PC-3 (cell line): Measurements from ENCODE around the gene LAMB4. TPM values are rescaled to one million over a fixed set of nuclear protein-coding genes. Genes with fewer than 3 reads are reported as not detected.

ENCODE experiments used
- ATAC-seq: fragments of 200-7000 bp; cut with Tn5 transposase; 2 replicates; pipeline ENCODE4 v1.9.1; 2020; ENCODE audit warnings: mild to moderate bottlenecking, moderate library complexity
- BruUV-seq: library from RNA; stranded (reverse); fragments of 400-500 nt; replicated peaks from 2 replicates; lab custom pipeline; 2021; lab: Mats Ljungman, UMichigan
- CTCF ChIA-PET: fragments of 300-600 bp; sonication (Branson Sonifier 250); formaldehyde crosslinking; loops from one replicate; lab custom pipeline; 2022; ENCODE audit warnings: antibody characterized with exemption; lab: Charles Lee
- POLR2A ChIA-PET: fragments of 300-600 bp; sonication (Branson Sonifier 250); formaldehyde crosslinking; loops from one replicate; lab custom pipeline; 2022; ENCODE audit warnings: antibody characterized with exemption; ENCODE audit not compliant: unreplicated experiment; lab: Charles Lee
- DNase-seq: peaks from one replicate; pipeline ENCODE4 v3.0.0-alpha.2; 2015
- H2AFZ ChIP-seq: fragments of 300-600 bp; sonication (generic); 2 replicates; pipeline ENCODE4 v1.6.0; 2016; ENCODE audit warnings: antibody characterized with exemption, low read length
- H3F3A ChIP-seq: fragments of 300-600 bp; sonication (generic); one replicate; pipeline ENCODE4 v1.6.0; 2017; ENCODE audit warnings: antibody characterized with exemption, low read length, control low read depth, mild to moderate bottlenecking; ENCODE audit not compliant: unreplicated experiment
- H3K27ac ChIP-seq: fragments of 300-600 bp; sonication (generic); 2 replicates; pipeline ENCODE4 v1.5.1; 2016; ENCODE audit warnings: mild to moderate bottlenecking, low read length
- H3K27me3 ChIP-seq: fragments of 300-600 bp; sonication (generic); 2 replicates; pipeline ENCODE4 v1.6.1; 2016; ENCODE audit warnings: low read length, mixed read lengths
- H3K36me3 ChIP-seq: fragments of 300-600 bp; sonication (generic); 2 replicates; pipeline ENCODE4 v1.6.1; 2016; ENCODE audit warnings: low read depth, mixed run types, low read length, mixed read lengths
- H3K4me1 ChIP-seq: fragments of 300-600 bp; sonication (generic); 2 replicates; pipeline ENCODE4 v1.5.1; 2016; ENCODE audit warnings: low read length; ENCODE audit not compliant: insufficient read depth
- H3K4me2 ChIP-seq: fragments of 300-600 bp; sonication (generic); 2 replicates; pipeline ENCODE4 v1.6.0; 2016; ENCODE audit warnings: low read length
- H3K4me3 ChIP-seq: fragments of 300-600 bp; sonication (generic); 2 replicates; pipeline ENCODE4 v1.5.1; 2016; ENCODE audit warnings: mild to moderate bottlenecking, low read length, mixed read lengths
- H3K79me2 ChIP-seq: fragments of 300-600 bp; sonication (generic); 2 replicates; pipeline ENCODE4 v1.6.1; 2017; ENCODE audit warnings: low read length, mixed read lengths
- H3K9ac ChIP-seq: fragments of 300-600 bp; sonication (generic); 2 replicates; pipeline ENCODE4 v1.6.0; 2016; ENCODE audit warnings: mild to moderate bottlenecking, low read length
- H3K9me2 ChIP-seq: fragments of 300-600 bp; sonication (generic); replicated peaks from 2 replicates; pipeline ENCODE4 v1.6.1; 2016; ENCODE audit warnings: mixed run types, low read length, mixed read lengths
- H3K9me3 ChIP-seq: fragments of 300-600 bp; sonication (generic); 2 replicates; pipeline ENCODE4 v1.6.1; 2016; ENCODE audit warnings: low read length, mixed read lengths
- H4K20me1 ChIP-seq: fragments of 300-600 bp; sonication (generic); 2 replicates; pipeline ENCODE4 v1.6.1; 2016; ENCODE audit warnings: low read length, mixed read lengths
- EZH2 ChIP-seq: fragments of 300-600 bp; sonication (generic); IDR thresholded peaks from one replicate; pipeline ENCODE4 v1.6.1; 2017; ENCODE audit warnings: antibody characterized with exemption, mild to moderate bottlenecking, low read length; ENCODE audit not compliant: unreplicated experiment
- EZH2phosphoT487 ChIP-seq: fragments of 300-600 bp; sonication (generic); IDR thresholded peaks from 2 replicates; pipeline ENCODE4 v1.6.1; 2018; ENCODE audit warnings: mild to moderate bottlenecking, antibody characterized with exemption, low read length, borderline replicate concordance
- intact Hi-C: fragments of 100-400 bp; cut with micrococcal nuclease; formaldehyde crosslinking; loops from 2 replicates; pipeline ENCODE4 v1.9.0; 2023
- total RNA-seq: library from RNA; depleted of rRNA; stranded (reverse); fragments of >200 nt; gene quantifications from 2 replicates; pipeline ENCODE4 v1.2.3, GENCODE V29; 2014
- TF ChIP-seq, protein P1 (sequence below): fragments of 300-600 bp; sonication (generic); conservative IDR thresholded peaks from 2 replicates; pipeline ENCODE4 v1.5.1; 2017; ENCODE audit warnings: antibody characterized with exemption, low read depth, mild to moderate bottlenecking, low read length

LAMB4 gene
- total RNA-seq, 1 experiment from 2014 or later, result 0.04 TPM

DNA sequence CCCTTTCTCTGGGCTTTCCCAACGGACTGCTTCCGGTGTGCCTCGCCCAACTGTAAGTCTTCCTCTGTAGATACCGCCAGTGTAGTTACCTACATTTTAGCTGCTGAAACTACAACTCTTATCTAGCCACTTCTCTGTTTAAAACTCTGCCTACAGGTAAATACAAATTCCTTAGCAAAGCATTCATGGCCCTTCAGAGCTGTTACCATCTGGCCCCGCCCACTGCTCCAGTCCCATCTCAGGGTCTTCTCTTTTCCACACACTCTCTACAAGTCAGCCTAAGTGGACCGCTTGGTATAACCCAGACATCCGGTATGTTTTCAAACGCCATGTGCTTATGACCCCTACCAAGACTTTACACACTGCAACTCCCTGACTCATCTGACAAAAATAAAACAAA, 41.0 kb upstream of the LAMB4 start:
- H3K36me3 ChIP-seq, result no peaks in the 10 kb centered on the region
- H3K9me3 ChIP-seq, result no peaks in the 10 kb centered on the region
- no peak overlapping the region for H2AFZ ChIP-seq
- ChIA-PET POLR2A (interaction anchor here (0.6 kb wide), 1 partner anchor 332 kb away, joined by 3 read pairs; no protein-coding TSS in a partner anchor), CTCF (no interaction called here)
- peaks cover 42% of the 10 kb centered on the region for H3K27me3 ChIP-seq
- H4K20me1 ChIP-seq, result no peaks in the 10 kb centered on the region
- intact Hi-C loops, result no loop called here
- H3K9ac ChIP-seq, result no peak overlapping the region
- no TSS peak for BruUV-seq
- no peaks in the 10 kb centered on the region for H3K79me2 ChIP-seq
- H3K4me2 ChIP-seq, result no peak overlapping the region
- ATAC-seq, result no peak
- DNase-seq, result no peak
- no peak overlapping the region for H3K4me3 ChIP-seq
- H3F3A ChIP-seq, result no peaks in the 10 kb centered on the region
- H3K9me2 ChIP-seq, result no peaks in the 10 kb centered on the region
- no peaks in the 10 kb centered on the region for H3K4me1 ChIP-seq
- TF ChIP-seq, protein P1, sequence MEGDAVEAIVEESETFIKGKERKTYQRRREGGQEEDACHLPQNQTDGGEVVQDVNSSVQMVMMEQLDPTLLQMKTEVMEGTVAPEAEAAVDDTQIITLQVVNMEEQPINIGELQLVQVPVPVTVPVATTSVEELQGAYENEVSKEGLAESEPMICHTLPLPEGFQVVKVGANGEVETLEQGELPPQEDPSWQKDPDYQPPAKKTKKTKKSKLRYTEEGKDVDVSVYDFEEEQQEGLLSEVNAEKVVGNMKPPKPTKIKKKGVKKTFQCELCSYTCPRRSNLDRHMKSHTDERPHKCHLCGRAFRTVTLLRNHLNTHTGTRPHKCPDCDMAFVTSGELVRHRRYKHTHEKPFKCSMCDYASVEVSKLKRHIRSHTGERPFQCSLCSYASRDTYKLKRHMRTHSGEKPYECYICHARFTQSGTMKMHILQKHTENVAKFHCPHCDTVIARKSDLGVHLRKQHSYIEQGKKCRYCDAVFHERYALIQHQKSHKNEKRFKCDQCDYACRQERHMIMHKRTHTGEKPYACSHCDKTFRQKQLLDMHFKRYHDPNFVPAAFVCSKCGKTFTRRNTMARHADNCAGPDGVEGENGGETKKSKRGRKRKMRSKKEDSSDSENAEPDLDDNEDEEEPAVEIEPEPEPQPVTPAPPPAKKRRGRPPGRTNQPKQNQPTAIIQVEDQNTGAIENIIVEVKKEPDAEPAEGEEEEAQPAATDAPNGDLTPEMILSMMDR, result no peak
- TF ChIP-seq EZH2 (no peak), EZH2phosphoT487 (no peak)
- no peak overlapping the region for H3K27ac ChIP-seq

DNA sequence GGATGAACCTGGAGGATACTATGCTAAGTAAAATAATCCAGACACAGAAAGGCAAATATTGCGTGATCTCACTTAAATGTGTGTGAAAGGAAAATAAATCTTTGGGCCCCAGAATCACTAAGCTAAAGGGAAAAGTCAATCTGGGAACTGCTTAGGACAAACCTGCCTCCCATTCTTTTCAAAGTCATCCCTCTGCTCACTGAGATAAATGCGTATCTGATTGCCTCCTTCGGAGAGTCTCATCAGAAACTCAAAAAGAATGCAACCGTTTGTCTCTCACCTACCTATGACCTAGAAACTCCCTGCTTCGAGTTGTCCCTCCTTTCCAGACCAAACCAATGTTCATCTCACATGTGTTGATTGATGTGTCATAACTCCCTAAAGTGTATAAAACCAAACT, 40.1 kb upstream of the LAMB4 start:
- no peaks in the 10 kb centered on the region for H3K9me3 ChIP-seq
- H3K9me2 ChIP-seq, result no peaks in the 10 kb centered on the region
- H3K9ac ChIP-seq, result no peak overlapping the region
- no peaks in the 10 kb centered on the region for H3K36me3 ChIP-seq
- no peak overlapping the region for H3K4me2 ChIP-seq
- H3K79me2 ChIP-seq, result no peaks in the 10 kb centered on the region
- no peak overlapping the region for H3K4me3 ChIP-seq
- BruUV-seq, result no TSS peak
- no peaks in the 10 kb centered on the region for H3F3A ChIP-seq
- TF ChIP-seq, protein P1, result no peak
- TF ChIP-seq EZH2 (no peak), EZH2phosphoT487 (no peak)
- POLR2A ChIA-PET, result no interaction called here
- no peaks in the 10 kb centered on the region for H4K20me1 ChIP-seq
- intact Hi-C loops, result no loop called here
- CTCF ChIA-PET, result no interaction called here
- peaks cover 33% of the 10 kb centered on the region for H3K27me3 ChIP-seq
- H3K4me1 ChIP-seq, result no peaks in the 10 kb centered on the region
- no peak overlapping the region for H3K27ac ChIP-seq
- ATAC-seq (no peak), DNase-seq (no peak)
- H2AFZ ChIP-seq, result no peak overlapping the region

DNA sequence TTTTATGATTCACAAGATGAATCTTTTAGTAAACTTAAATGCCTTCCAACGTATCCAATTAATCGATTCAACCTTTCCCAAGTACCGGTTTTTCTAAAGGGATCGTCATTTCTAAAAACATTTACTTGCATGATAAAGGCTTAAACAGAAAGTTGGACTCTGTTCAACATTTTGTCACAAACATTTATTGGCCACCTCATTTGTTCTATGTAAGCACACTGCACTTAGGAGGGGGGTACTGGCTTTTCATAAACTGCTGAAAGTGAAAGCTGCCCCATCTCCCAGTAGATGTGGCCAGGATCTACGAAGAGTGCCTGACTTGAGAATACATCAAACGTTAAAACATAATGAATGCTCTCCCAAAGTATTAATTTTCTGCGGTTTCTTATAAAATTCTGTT, 37.3 kb upstream of the LAMB4 start:
- H3K4me3 ChIP-seq, result no peak overlapping the region
- no peaks in the 10 kb centered on the region for H3K79me2 ChIP-seq
- POLR2A ChIA-PET, result no interaction called here
- peaks cover 22% of the 10 kb centered on the region for H3K27me3 ChIP-seq
- no peak overlapping the region for H3K9ac ChIP-seq
- H4K20me1 ChIP-seq, result no peaks in the 10 kb centered on the region
- no peaks in the 10 kb centered on the region for H3K4me1 ChIP-seq
- DNase-seq (no peak), ATAC-seq (no peak)
- H3K9me3 ChIP-seq, result no peaks in the 10 kb centered on the region
- no peaks in the 10 kb centered on the region for H3K36me3 ChIP-seq
- CTCF ChIA-PET, result no interaction called here
- H3K9me2 ChIP-seq, result no peaks in the 10 kb centered on the region
- no peak overlapping the region for H3K4me2 ChIP-seq
- TF ChIP-seq EZH2 (no peak), EZH2phosphoT487 (no peak)
- TF ChIP-seq, protein P1, result no peak
- intact Hi-C loops, result no loop called here
- no peak overlapping the region for H3K27ac ChIP-seq
- no peaks in the 10 kb centered on the region for H3F3A ChIP-seq
- no peak overlapping the region for H2AFZ ChIP-seq
- no TSS peak for BruUV-seq
